Endometrial microvascular endothelial cells (primary cell): ENCODE results near the gene GPSM3. TPM values are rescaled to one million over a fixed set of nuclear protein-coding genes. Genes with fewer than 3 reads are reported as not detected.
"Not testable (repeated sequence)": the region's sequence is repeated elsewhere in the genome, so short reads cannot be mapped to it uniquely, and the experiment has no call there.

Experiments used
- in situ Hi-C: cut with HindIII; loops from 2 replicates; pipeline ENCODE4 v1.10.0; 2017; ENCODE audit warnings: low sequenced_read_pairs, low pct_unique_long_range_greater_than_20kb; ENCODE audit errors: inconsistent ontology term
- total RNA-seq: library from RNA; depleted of rRNA; stranded (reverse); fragments of >200 nt; gene quantifications from one replicate; pipeline ENCODE4 v1.2.3, GENCODE V29; 2015; ENCODE audit errors: inconsistent ontology term

Gene GPSM3, protein sequence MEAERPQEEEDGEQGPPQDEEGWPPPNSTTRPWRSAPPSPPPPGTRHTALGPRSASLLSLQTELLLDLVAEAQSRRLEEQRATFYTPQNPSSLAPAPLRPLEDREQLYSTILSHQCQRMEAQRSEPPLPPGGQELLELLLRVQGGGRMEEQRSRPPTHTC
- 31.0 TPM for total RNA-seq

DNA sequence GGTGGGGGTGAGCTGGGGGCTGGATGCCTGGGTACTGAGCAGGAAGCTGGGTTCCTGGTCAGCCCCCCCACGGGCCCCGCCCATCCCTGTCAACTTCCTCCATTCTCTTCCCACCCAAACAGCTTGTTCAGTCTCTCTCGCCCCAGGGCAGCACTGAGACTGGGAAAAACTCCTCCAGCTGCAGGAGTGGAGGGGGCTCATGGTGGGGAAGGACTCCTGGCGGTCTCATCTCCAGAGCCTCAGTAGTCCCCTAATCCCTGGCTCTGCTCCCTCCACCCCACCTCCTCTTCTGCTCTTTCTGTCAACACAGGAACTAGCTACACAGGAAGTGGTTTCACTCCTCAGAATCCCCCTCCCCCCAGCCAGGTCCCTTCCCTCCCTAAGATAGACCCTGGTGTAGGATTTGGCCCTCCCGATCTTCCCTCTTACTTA, at the start of gene GPSM3:
TSS of gene GPSM3 (minus strand) at position 36 of the 432 bp plus-strand sequence. CDS start 130 bp downstream, outside the sequence.
- in situ Hi-C loops = no loop called here

DNA sequence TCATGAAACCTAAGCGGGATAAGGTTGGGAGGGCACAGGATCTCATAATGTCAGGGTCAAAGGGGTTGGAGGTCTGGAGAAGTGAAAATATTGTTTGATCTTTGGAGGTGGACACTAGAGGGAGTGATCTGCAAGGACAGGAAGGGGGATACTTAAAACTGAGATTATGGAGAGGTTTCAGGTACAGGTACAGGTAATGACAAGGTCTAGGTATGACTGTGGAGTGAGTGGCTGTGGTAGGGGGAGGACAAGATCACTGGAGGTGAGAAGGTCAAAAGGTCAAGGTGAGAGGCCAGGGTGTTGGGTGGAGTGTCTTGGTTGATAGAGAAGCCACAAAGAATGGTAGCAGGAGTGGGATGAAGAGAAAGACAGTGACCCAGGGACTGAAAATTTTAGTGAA, 48.2 kb upstream of the GPSM3 start:
- in situ Hi-C loops = no loop called here

DNA sequence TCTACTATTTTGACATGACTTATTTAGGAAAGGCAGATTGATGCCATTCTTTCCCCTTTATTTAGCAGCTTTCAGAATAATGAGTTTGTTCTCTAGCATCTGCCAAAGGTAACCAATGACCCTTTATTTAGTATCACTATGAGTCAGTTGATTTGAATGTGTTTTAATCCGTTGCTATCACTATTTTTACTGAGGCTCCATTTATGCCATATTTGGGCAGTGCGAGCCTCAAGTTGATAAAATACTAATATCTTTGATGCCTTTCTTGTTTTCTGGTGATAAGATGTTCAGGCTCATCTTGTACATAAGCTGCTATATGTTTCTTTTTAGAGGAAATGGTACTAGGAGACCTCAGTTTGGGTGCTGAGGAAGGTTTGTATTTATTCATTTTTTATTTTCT, 47.0 kb upstream of the GPSM3 start:
- in situ Hi-C loops = no loop called here

- in situ Hi-C loops = no loop called here
Measured at GRCh38 chr6:32234934-32235333, 42.5 kb upstream of the GPSM3 start.

GRCh38 chr6:32226434-32226833, 34.0 kb upstream of the GPSM3 start:
- in situ Hi-C loops = no loop called here

- in situ Hi-C loops = no loop called here
Measured at GRCh38 chr6:32224696-32225095, 32.3 kb upstream of the GPSM3 start.

DNA sequence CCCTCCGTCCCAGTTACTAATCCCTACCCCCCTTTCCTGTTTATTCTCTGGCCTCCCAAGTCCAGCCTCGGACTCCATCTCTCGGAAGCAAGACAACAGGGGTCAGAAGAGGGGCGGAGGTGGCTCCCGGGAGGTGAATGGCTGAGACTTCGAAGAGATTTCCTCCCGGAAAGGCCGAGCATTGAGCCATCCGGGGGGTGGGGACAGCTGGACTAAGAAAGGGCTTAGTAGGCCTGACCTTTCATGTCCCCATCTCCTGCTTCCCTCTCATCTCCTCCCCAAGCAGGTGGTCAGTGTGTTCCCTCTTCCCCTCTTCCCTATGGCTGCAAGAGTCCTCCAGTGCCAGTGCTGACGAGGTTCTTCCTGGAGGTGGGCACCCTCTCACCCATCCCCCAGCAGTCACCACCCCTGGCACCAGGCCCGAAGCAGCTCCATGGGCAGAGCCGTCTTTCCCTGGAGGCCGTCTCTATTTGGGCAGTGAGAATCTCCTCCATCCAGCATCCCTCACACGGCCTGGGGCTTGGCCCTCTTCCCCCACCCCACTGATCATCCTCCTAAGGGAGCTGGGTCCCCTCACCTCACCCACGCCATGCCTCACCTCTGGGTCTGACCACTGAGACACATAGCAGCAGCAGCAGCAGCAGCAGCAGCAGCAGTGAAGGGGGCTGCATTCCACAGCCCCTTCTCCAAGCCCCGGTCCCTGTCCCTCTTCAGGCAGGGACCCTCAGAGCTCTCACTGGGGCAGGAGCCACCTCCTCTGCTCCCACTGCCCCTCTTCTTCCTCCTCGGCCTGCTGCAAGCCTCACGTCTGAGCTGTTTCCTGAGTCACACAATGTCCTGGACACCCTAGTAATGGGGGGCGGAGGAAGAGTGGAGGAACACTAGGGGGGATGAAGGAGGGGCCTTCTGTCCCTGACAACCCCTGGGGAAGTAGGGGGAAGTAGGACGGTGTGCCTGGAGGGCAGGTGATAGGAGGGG, 31.1 kb upstream of the GPSM3 start, which contains the start of gene NOTCH4:
TSS of gene NOTCH4 (minus strand) at position 810 of the 978 bp plus-strand sequence. CDS start at position 671, 139 bp downstream.
- in situ Hi-C loops = no loop called here

- in situ Hi-C loops = no loop called here
Measured at GRCh38 chr6:32222333-32223230, 30.1 kb upstream of the GPSM3 start.

- in situ Hi-C loops = no loop called here
Measured at GRCh38 chr6:32220021-32220420, 27.6 kb upstream of the GPSM3 start.

GRCh38 chr6:32218167-32218566, 25.7 kb upstream of the GPSM3 start:
- in situ Hi-C loops = no loop called here

DNA sequence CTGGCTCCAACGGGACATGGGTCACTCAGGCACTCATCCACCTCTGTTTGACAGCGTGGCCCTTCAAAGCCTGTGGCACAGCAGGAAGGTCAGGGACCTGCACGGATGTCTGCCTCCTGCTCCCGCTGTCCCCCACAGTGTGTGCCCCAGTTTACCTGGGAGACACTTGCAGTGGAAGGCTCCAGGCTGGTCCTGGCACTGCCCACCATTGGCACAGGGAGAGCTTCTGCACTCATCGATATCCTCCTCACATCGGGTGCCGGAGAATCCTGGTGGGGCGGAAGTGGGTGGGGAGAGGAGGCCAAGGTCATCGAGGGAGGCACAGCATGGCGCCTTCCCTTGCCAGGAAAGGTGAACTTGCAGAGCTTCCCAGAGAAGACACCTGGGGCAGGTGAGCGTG, 24.6 kb upstream of the GPSM3 start:
- in situ Hi-C loops = no loop called here

DNA sequence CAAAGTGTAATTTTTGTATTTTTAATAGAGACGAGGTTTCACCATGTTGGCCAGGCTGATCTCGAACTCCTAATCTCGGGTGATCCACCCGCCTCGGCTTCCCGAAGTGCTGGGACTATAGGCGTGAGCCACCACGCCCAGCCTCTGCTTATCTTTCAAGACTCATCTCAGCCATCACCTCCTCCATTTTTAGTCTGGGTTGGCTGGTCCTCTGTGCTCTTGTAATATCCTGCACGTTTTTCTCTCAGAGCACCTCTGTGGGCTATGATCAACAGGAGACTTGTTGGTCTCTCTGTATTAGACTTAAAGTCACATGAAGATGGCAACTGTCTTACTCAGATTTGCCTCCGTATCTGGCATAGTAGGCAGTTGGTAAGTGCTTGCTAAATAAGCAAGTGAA, 23.8 kb upstream of the GPSM3 start:
- in situ Hi-C loops = no loop called here

DNA sequence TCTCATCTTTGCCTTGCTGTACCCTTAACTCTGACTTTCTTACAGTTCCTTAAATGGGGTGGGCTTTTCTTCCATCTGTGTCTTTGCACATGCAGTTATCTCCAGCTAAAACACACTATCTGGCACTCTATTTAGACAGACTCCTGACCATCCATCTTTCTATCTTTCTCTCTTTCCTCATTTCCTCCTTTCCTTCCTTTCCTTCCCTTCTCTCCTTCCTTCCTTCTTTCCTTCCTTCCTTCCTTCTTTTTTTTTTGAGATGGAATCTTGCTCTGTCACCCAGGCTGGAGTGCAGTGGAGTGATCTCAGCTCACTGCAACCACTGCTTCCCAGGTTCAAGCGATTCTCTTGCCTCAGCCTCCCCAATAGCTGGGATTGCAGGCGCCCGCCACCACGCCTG, 23.2 kb upstream of the GPSM3 start:
- in situ Hi-C loops = no loop called here

DNA sequence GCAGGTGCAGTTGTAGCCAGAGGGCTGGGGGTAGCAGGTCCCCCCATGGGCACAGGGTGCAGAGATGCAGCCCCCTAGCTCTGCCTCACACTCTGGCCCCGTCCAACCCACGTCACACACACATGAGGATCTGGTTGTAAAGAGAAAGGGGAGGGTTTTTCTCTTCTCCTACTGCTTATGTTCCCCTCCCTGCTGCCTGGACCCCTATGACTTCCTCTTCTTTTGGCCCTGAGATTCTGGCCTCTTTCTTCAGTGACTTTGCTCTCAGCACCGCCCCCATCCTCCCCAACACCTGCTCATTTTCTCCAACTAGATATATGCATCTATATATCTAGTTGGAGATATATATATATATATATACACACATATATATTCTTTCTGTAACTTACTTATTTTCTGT, 21.7 kb upstream of the GPSM3 start:
- in situ Hi-C loops = no loop called here

GRCh38 chr6:32213649-32214048, 21.2 kb upstream of the GPSM3 start:
- in situ Hi-C loops = no loop called here

GRCh38 chr6:32212076-32212760, 19.8 kb upstream of the GPSM3 start:
- in situ Hi-C loops = no loop called here

DNA sequence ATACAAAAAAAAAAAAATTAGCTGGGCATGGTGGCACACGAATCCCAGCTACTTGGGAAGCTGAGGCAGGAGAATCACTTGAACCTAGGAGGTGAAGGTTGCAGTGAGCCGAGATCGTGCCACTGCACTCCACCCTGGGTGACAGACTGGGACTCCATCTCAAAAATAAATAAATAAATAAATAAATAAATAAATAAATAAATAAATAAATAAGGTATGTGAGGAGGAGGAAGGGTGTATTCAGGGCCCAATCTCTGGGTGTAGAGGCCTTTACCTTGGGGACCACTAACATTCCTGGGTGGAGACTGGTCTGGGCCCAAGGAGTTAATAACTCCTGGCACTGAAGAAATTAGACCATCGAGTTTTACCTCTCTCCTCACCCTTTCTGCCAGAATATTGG, 19.0 kb upstream of the GPSM3 start:
- in situ Hi-C loops = not testable (repeated sequence)

GRCh38 chr6:32210191-32210601, 17.8 kb upstream of the GPSM3 start:
- in situ Hi-C loops = no loop called here

DNA sequence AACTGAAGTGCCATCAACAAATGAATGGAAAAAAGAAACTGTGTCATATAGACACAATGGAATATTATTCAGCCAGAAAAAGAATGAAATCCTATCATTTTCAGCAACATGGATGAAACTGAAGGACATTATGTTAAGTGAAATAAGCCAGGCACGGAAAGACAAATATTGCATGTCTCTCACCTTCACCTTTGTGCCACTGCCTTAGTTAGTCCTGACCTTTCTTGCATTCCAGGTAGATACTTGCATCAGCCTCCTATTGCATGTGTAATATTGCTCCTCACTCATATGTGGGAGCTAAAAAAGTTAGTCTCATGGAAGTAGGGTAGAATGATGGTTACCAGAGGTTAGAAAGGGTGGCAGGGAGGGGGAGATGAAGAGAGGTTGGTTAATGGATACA, 16.6 kb upstream of the GPSM3 start:
- in situ Hi-C loops = no loop called here
